GM21447 (cell line): ENCODE measurements around the gene TMEM123.
A peak's percentile ranks its signal among the peaks of the same experiment; 100 is the strongest.
"Not testable (repeated sequence)": the region's sequence is repeated elsewhere in the genome, so short reads cannot be mapped to it uniquely, and the experiment has no call there.

Source experiments
- ATAC-seq: cut with Tn5 transposase; IDR thresholded peaks from one replicate; pipeline ENCODE4 v1.9.1; 2021; ENCODE audit not compliant: unreplicated experiment

Gene TMEM123

GRCh38 chr11:102449651-102450570 is 2.7 kb downstream of the TMEM123 start:
- ATAC-seq: no peak

- no peak for ATAC-seq
Observed at GRCh38 chr11:102448869-102449224, 3.7 kb downstream of the TMEM123 start.

DNA sequence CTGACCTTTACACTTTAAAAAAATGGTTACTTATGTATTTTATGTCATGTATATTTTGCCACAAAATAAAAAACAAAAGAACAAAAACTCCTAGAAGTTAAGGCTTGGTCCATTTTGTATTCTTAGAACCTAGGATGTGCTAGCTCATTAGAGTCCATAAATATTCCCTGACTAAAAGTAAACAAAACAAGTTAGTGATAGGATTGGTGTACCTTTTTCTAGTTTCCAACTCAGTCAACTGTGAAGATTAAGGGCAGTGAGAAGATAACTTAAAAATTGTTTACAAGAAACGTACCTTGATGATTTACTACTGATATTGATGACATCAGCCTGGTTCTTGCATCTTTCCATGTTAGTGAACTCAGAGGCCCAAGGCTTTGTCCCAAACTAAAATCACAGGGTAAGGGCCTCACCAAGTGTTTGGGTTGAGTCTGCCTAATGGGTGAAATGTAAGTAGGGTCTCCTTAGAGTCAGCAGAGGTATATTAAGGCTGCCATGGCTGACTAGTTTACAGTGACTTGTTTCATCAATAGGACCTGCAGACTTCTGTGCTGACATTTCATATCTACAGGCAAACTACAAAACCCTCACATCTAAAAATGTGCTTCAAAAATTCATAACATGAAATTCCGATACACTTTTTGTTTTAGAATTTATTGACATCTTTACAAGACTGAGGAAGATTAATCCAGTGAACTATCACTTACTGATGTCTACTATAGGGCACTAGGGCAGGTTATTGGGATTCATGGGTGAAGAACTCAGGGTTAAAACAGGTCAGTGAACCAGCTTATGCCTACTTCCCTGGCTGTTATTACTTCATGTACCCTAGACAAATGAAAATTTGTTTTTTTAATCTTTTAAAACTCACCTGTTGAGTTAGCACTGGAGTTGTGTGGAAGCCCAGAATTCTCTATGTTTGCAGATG is 4.4 kb downstream of the TMEM123 start:
- ATAC-seq: no peak

GRCh38 chr11:102447193-102447592 is 5.4 kb downstream of the TMEM123 start:
- ATAC-seq: peak; percentile 23

- no peak for ATAC-seq
Observed at GRCh38 chr11:102446606-102447005, 6.0 kb downstream of the TMEM123 start.

GRCh38 chr11:102444693-102445092 is 7.9 kb downstream of the TMEM123 start:
- not testable (repeated sequence) for ATAC-seq

- ATAC-seq: not testable (repeated sequence)
Observed at GRCh38 chr11:102444142-102444541, 8.4 kb downstream of the TMEM123 start.

DNA sequence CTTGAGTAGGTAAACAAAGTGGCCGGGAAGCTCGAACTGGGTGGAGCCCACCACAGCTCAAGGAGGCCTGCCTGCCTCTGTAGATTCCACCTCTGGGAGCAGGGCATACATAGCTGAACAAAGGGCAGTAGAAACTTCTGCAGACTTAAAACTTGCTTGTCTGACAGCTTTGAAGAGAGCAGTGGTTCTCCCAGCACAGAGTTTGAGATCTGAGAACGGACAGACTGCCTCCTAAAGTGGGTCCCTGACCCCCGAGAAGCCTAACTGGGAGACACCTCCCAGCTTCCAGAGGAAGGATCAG is 13.6 kb downstream of the TMEM123 start:
- not testable (repeated sequence) for ATAC-seq

DNA sequence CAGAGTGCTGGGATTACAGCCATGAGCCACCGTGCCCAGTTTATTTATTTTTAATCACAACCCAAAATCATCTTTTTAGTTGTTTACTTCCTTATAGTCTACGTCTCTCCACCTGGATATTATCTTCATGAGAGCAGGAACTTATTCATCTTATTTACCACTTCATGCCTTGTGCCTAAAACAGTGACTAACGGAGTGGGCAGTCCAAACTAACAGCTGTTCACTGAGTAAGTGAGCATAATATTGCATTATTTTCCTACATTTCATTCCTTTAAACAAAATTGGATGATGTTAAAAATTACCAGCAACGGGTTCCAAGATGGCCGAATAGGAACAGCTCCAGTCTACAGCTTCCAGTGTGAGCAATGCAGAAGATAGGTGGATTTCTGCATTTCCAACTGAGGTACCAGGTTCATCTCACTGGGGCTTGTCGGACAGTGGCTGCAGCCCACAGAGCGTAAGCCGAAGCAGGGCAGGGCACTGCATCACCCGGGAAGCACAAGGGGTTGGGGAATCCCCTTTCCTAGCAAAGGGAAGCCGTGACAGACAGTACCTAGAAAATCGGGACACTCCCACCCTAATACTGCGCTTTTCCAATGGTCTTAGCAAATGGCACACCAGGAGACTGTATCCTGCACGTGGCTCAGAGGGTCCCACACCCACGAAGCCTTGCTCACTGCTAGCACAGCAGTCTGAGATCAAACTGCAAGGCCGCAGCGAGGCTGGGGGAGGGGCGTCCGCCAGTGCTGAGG is 14.1 kb downstream of the TMEM123 start:
- ATAC-seq: no peak

- no peak for ATAC-seq
Observed at GRCh38 chr11:102437727-102438126, 14.8 kb downstream of the TMEM123 start.

DNA sequence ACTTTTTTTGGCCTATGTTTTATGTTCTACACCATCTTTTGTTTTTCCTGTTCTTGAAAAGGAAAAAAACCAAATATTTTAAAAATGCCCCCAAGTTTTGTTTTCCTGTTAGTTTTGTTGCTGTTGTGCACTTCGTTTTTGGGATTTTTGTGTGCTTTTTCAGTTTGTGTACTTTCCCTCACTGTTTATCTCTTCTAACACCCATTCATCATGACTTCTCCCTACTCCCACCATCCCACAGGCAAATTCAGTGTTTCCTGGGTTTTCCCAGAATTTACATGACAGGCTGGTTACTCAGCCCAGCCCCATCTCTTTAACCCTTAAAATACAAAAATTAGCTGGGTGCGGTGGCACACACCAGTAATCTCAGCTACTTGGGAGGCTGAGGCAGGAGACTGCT is 15.6 kb downstream of the TMEM123 start:
- ATAC-seq: no peak

DNA sequence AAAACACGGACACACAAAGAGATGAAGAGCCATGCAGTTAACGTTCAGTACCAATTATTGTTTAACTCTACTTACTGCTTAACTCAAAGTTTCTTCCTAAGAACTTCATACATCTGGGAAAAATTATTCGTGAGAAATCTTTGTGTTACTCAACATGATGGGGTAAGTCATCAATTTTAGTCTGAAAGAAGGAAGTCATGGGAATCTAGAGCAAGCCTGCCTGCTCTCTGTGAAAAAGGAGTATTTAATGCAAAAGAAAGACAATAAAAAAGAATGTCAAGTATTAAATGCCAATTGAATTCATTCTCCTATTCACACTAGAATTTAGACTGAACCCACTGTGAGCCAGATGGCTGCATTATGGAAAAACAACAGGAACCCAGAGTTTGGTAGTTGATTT is 16.0 kb downstream of the TMEM123 start:
- ATAC-seq: no peak

- no peak for ATAC-seq
Observed at GRCh38 chr11:102435688-102436087, 16.9 kb downstream of the TMEM123 start.

GRCh38 chr11:102433571-102433970 is 19.0 kb downstream of the TMEM123 start:
- not testable (repeated sequence) for ATAC-seq

GRCh38 chr11:102432560-102432959 is 20.0 kb downstream of the TMEM123 start:
- ATAC-seq: not testable (repeated sequence)

DNA sequence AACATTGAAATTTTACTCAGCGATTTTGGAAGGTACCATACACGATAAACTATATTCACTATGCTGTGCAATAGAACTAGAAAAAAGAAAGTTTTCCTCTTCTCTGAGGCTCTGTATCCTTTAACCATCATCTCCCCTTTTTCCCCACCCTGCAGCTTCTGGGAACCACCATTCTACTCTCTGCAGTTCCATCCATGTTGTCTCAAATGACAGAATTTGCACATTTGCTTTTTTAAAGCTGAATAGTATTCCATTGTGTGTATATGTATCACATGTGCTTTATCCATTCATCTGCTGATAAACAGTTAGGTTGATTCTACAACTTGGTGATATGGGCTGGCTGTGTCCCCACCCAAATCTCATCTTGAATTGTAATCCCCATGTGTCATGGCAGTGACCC is 21.2 kb downstream of the TMEM123 start:
- no peak for ATAC-seq

DNA sequence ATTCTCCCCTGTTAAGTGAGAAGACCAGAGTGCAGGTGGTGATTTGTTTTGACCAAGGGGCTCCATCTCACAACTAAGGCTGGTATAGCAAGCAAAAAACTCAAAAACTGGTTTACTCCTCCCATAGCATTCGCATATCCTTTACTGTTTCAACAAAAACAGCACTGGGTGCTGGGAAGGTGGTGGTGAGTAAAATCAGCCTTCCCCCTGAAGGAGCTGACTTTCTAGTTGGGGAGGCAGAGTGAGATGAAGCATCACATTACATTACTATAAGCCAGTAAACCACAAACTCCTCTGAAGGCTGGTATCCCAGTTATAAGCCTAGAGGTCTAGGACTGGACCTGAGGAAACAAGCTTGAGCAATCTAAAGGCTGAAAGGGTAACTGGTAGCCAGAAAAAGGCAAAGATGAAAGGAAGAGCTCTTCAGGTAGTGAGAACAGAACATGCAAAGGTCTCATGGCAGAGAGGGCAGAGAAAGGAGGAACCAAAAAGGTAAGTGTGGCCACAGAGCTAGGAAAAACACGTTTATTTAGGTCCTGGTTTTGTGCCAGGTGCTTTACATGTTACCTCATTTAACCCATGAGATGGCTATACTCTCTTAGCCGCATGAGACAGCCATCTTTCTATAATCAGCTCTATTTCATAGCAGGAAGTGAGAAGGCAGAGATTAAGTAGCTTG is 22.3 kb downstream of the TMEM123 start:
- ATAC-seq: peak; percentile 92

DNA sequence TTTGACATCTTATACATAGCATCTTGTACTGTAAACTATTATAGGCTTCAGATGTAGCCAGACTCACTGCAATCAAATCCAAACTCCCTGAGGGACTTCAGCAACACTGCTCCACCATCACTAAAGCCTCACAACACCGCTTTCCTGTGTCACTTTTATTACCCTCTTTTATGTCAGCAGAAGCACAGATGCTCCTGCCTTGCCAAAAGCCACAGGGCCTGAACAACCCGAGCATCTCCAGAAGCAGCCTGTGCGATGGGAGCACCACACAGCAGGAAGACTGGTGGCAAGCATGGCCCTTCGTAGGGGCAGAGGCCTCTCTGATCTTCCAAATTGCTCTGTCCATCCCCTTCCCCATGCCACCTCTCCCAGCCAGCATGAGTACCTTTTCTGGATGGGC is 22.9 kb downstream of the TMEM123 start:
- ATAC-seq: no peak

- no peak for ATAC-seq
Observed at GRCh38 chr11:102429226-102429625, 23.3 kb downstream of the TMEM123 start.

DNA sequence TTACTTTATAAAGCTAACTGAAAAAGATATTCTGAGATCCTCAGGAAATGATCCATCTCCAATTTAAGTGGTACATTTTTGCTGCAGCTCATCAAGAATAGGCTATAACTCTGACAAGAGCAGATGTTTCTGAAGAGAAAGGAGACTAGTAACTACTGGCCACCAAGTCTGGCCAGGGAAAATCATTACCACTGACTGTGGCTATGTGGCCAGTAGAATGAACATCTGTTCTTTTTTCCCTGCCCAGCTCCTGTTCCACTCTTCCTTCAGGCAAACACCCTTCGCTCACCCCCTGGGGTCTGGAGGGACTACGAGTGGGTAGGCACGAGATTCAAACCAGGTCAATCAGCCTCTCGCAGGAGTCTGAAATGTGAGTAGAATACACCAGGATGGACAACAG is 23.9 kb downstream of the TMEM123 start:
- ATAC-seq: no peak

- ATAC-seq: no peak
Observed at GRCh38 chr11:102427068-102427467, 25.5 kb downstream of the TMEM123 start.
